H1 (cell line): ENCODE measurements around the gene KPRP. TPM values are rescaled to one million over a fixed set of nuclear protein-coding genes. Genes with fewer than 3 reads are reported as not detected.

ENCODE experiments used
- CTCF ChIA-PET: fragments of 300-600 bp; sonication (Branson Sonifier 250); formaldehyde crosslinking; loops from one replicate; lab custom pipeline; 2021; ENCODE audit not compliant: partially characterized antibody; lab: Charles Lee
- POLR2A ChIA-PET: fragments of 300-600 bp; sonication (Branson Sonifier 250); formaldehyde crosslinking; loops from one replicate; lab custom pipeline; 2021; ENCODE audit warnings: inconsistent platforms; ENCODE audit not compliant: partially characterized antibody; lab: Charles Lee
- DNase-seq, 2 experiments: peaks; one replicate each; pipeline versions ENCODE4 v3.0.0 to v3.0.0-alpha.2; 2010 to 2022; ENCODE audit warnings: low spot score in 2 of 2, low read depth in 1 of 2, mixed read lengths in 1 of 2
- FAIRE-seq: peaks from 2 replicates; lab custom pipeline; 2011; peaks lifted over from hg19 to GRCh38; lab: Jason Lieb, UNC
- H2AFZ ChIP-seq: 2 replicates; pipeline ENCODE4 v1.8.1; 2012; ENCODE audit warnings: low read length, inconsistent platforms
- H2AK5ac ChIP-seq: 2 replicates; pipeline ENCODE4 v1.6.1; 2013; ENCODE audit warnings: low read depth, low read length
- H2BK120ac ChIP-seq: replicated peaks from 2 replicates; pipeline ENCODE3; 2013; ENCODE audit warnings: low read depth, low read length, inconsistent platforms
- H2BK12ac ChIP-seq: 2 replicates; pipeline ENCODE4 v1.6.1; 2013; ENCODE audit warnings: low read depth, low read length
- H2BK15ac ChIP-seq: 2 replicates; pipeline ENCODE4 v1.6.1; 2013; ENCODE audit warnings: low read length
- H2BK20ac ChIP-seq: 2 replicates; pipeline ENCODE4 v1.6.1; 2013; ENCODE audit warnings: low read length
- H2BK5ac ChIP-seq: 2 replicates; pipeline ENCODE4 v1.6.1; 2013; ENCODE audit warnings: low read depth, low read length
- H3K14ac ChIP-seq: 2 replicates; pipeline ENCODE4 v1.6.1; 2013; ENCODE audit warnings: inconsistent platforms; ENCODE audit not compliant: insufficient read length
- H3K18ac ChIP-seq: 2 replicates; pipeline ENCODE4 v1.6.1; 2013; ENCODE audit warnings: low read length; ENCODE audit errors: extremely low read depth
- H3K23ac ChIP-seq: 2 replicates; pipeline ENCODE4 v1.6.1; 2013; ENCODE audit warnings: inconsistent platforms; ENCODE audit not compliant: insufficient read length
- H3K23me2 ChIP-seq: 2 replicates; pipeline ENCODE4 v1.6.1; 2013; ENCODE audit warnings: low read depth, low read length
- H3K27ac ChIP-seq: 2 replicates; pipeline ENCODE4 v1.6.1; 2011; ENCODE audit warnings: low read depth, low read length, inconsistent platforms
- H3K27me3 ChIP-seq, 4 experiments: replicated peaks in 1 of 4; 1 replicate in 1 of 4; 2 replicates in 3 of 4; pipeline versions ENCODE4 v1.6.1 to v1.8.1; 2011 to 2013; ENCODE audit warnings: low read length in 3 of 4, mild to moderate bottlenecking in 3 of 4, inconsistent platforms in 2 of 4, mixed read lengths in 2 of 4, moderate library complexity in 1 of 4; ENCODE audit not compliant: control insufficient read depth in 3 of 4, insufficient read depth in 3 of 4; ENCODE audit errors: extremely low read depth in 1 of 4
- H3K36me3 ChIP-seq, 4 experiments: 2 replicates each; pipeline versions ENCODE4 v1.6.1 to v1.8.1; 2011 to 2013; ENCODE audit warnings: mild to moderate bottlenecking in 4 of 4, low read length in 3 of 4, moderate library complexity in 2 of 4, control low read depth in 1 of 4, inconsistent platforms in 1 of 4; ENCODE audit not compliant: insufficient read depth in 4 of 4, control insufficient read depth in 2 of 4
- H3K4ac ChIP-seq: replicated peaks from 2 replicates; pipeline ENCODE3; 2013; ENCODE audit warnings: low read length, low read depth, mixed read lengths, inconsistent platforms; ENCODE audit not compliant: insufficient read length
- H3K4me1 ChIP-seq, 4 experiments: replicated peaks in 1 of 4; 1 replicate in 1 of 4; 2 replicates in 3 of 4; pipeline versions ENCODE4 v1.6.1 to v1.8.1; 2011 to 2013; ENCODE audit warnings: low read length in 3 of 4, inconsistent platforms in 2 of 4, mixed read lengths in 1 of 4; ENCODE audit not compliant: insufficient read depth in 4 of 4, control insufficient read depth in 3 of 4
- H3K4me2 ChIP-seq, 2 experiments: 2 replicates each; pipeline versions ENCODE4 v1.6.1 to v1.8.1; 2011 to 2013; ENCODE audit warnings: low read depth in 2 of 2, low read length in 2 of 2, control low read depth in 1 of 2, inconsistent platforms in 1 of 2, mild to moderate bottlenecking in 1 of 2; ENCODE audit not compliant: insufficient read depth in 1 of 2
- H3K4me3 ChIP-seq, 4 experiments: fragments of 200-600, 300-600 bp in 1 of 4; sonication (generic), shearing (Covaris generic), sonication (Bioruptor Twin) in 1 of 4; 2 replicates each; pipeline versions ENCODE4 v1.5.1 to v1.8.1; 2011 to 2016; ENCODE audit warnings: low read length in 4 of 4, low read depth in 3 of 4, control low read depth in 2 of 4, inconsistent platforms in 2 of 4, mild to moderate bottlenecking in 2 of 4, mixed read lengths in 1 of 4, moderate library complexity in 1 of 4; ENCODE audit not compliant: insufficient read depth in 2 of 4; ENCODE audit errors: extremely low read depth in 1 of 4
- H3K56ac ChIP-seq: replicated peaks from 2 replicates; pipeline ENCODE3; 2013; ENCODE audit warnings: low read depth, mild to moderate bottlenecking, mixed read lengths, low read length, inconsistent platforms; ENCODE audit not compliant: insufficient read length
- H3K79me1 ChIP-seq: 2 replicates; pipeline ENCODE4 v1.6.1; 2013; ENCODE audit warnings: low read depth, low read length, control low read depth
- H3K79me2 ChIP-seq, 2 experiments: 2 replicates each; pipeline versions ENCODE4 v1.6.1 to v1.8.1; 2012 to 2013; ENCODE audit warnings: low read length in 2 of 2, mild to moderate bottlenecking in 2 of 2, inconsistent platforms in 1 of 2; ENCODE audit not compliant: insufficient read depth in 2 of 2, control insufficient read depth in 1 of 2
- H3K9ac ChIP-seq, 4 experiments: replicated peaks in 1 of 4; 1 replicate in 1 of 4; 2 replicates in 3 of 4; pipeline versions ENCODE4 v1.6.1 to v1.8.1; 2011 to 2013; ENCODE audit warnings: low read depth in 3 of 4, low read length in 3 of 4, control low read depth in 2 of 4, mild to moderate bottlenecking in 2 of 4, moderate library complexity in 2 of 4, inconsistent platforms in 1 of 4; ENCODE audit errors: extremely low read depth in 1 of 4
- H3K9me3 ChIP-seq, 2 experiments: 2 replicates each; pipeline versions ENCODE4 v1.6.1 to v1.8.1; 2012 to 2013; ENCODE audit warnings: mild to moderate bottlenecking in 2 of 2, moderate library complexity in 2 of 2, control low read depth in 1 of 2, inconsistent platforms in 1 of 2, low read depth in 1 of 2, low read length in 1 of 2, mixed read lengths in 1 of 2; ENCODE audit not compliant: insufficient read depth in 2 of 2
- H4K20me1 ChIP-seq, 2 experiments: replicated peaks in 1 of 2; 2 replicates each; pipeline versions ENCODE3 to v1.8.1; 2011 to 2013; ENCODE audit warnings: inconsistent platforms in 2 of 2, low read length in 2 of 2, mild to moderate bottlenecking in 1 of 2; ENCODE audit not compliant: insufficient read depth in 2 of 2, control insufficient read depth in 1 of 2
- H4K5ac ChIP-seq: 2 replicates; pipeline ENCODE4 v1.6.1; 2013; ENCODE audit warnings: low read length, low read depth, mixed read lengths, inconsistent platforms; ENCODE audit not compliant: insufficient read length
- H4K8ac ChIP-seq: 2 replicates; pipeline ENCODE4 v1.8.0; 2013; ENCODE audit warnings: mild to moderate bottlenecking, moderate library complexity, low read length, inconsistent platforms; ENCODE audit not compliant: insufficient read depth; ENCODE audit errors: extremely low read depth
- H4K91ac ChIP-seq: replicated peaks from 2 replicates; pipeline ENCODE3; 2013; ENCODE audit warnings: low read length, mixed read lengths, inconsistent platforms; ENCODE audit not compliant: insufficient read length
- CHD1 ChIP-seq: IDR thresholded peaks from 2 replicates; pipeline ENCODE4 v1.6.1; 2012; ENCODE audit warnings: low read depth, low read length, improper control_type of control experiment
- CHD2 ChIP-seq: IDR thresholded peaks from 2 replicates; pipeline ENCODE4 v1.6.1; 2012; ENCODE audit warnings: low read length, improper control_type of control experiment
- EGR1 ChIP-seq: IDR thresholded peaks from 2 replicates; pipeline ENCODE4 v1.6.1; 2011; ENCODE audit warnings: low read depth, low read length, borderline replicate concordance
- EZH2 ChIP-seq: fragments of 200-600 bp; sonication (generic); IDR thresholded peaks from 2 replicates; pipeline ENCODE4 v1.7.1; 2012; ENCODE audit warnings: low read depth, mild to moderate bottlenecking, moderate library complexity, low read length, inconsistent platforms; ENCODE audit not compliant: severe bottlenecking
- JUN ChIP-seq: IDR thresholded peaks from 2 replicates; pipeline ENCODE4 v1.6.1; 2011; ENCODE audit warnings: low read depth, mild to moderate bottlenecking, improper control_type of control experiment, low read length
- KDM5A ChIP-seq: fragments of 200-600 bp; IDR thresholded peaks from 2 replicates; pipeline ENCODE4 v1.7.1; 2012; ENCODE audit warnings: mild to moderate bottlenecking, low read length, inconsistent platforms, mixed read lengths
- POLR2AphosphoS5 ChIP-seq: IDR thresholded peaks from 2 replicates; pipeline ENCODE4 v1.6.1; 2011; ENCODE audit warnings: low read depth, low read length
- RFX5 ChIP-seq: IDR thresholded peaks from 2 replicates; pipeline ENCODE4 v1.6.1; 2011; ENCODE audit warnings: low read depth, low read length, improper control_type of control experiment, borderline replicate concordance
- SIN3A ChIP-seq, 2 experiments: IDR thresholded peaks in 1 of 2; conservative IDR thresholded peaks in 1 of 2; 2 replicates each; pipeline ENCODE4 v1.6.1; 2011 to 2012; ENCODE audit warnings: low read length in 2 of 2, improper control_type of control experiment in 1 of 2, low read depth in 1 of 2, mild to moderate bottlenecking in 1 of 2
- SIRT6 ChIP-seq: IDR thresholded peaks from one replicate; pipeline ENCODE4 v1.7.1; 2012; ENCODE audit warnings: low read length, inconsistent platforms
- SUZ12 ChIP-seq: fragments of 200-600 bp; sonication (generic); IDR thresholded peaks from 2 replicates; pipeline ENCODE4 v1.6.1; 2012; ENCODE audit warnings: mild to moderate bottlenecking, inconsistent platforms, low read length, moderate library complexity, mixed read lengths
- TAF1 ChIP-seq: IDR thresholded peaks from 2 replicates; pipeline ENCODE4 v1.6.1; 2011; ENCODE audit warnings: mild to moderate bottlenecking, low read depth, low read length
- YY1 ChIP-seq: IDR thresholded peaks from 2 replicates; pipeline ENCODE4 v1.6.1; 2011; ENCODE audit warnings: low read depth, mild to moderate bottlenecking, low read length
- WGBS, 2 experiments: shearing (Covaris generic) in 1 of 2; methylation state at CpG; one replicate each; pipeline versions ENCODE4 v1.1.6 to v1.1.7; 2013 to 2015; ENCODE audit warnings: low lambda C conversion rate in 2 of 2, mixed read lengths in 2 of 2, inconsistent platforms in 1 of 2, low coverage in 1 of 2, missing lambda C conversion rate in 1 of 2; ENCODE audit not compliant: insufficient replicate concordance in 2 of 2, insufficient coverage in 1 of 2, insufficient read length in 1 of 2; ENCODE audit errors: extremely low coverage in 1 of 2, missing lambda C conversion rate in 1 of 2; 5-methylcytosine and 5-hydroxymethylcytosine counted together
- polyA plus RNA-seq, 7 experiments: library from polyadenylated mRNA; depleted of rRNA in 3 of 7; stranded (reverse) in 5 of 7; unstranded in 2 of 7; fragments of >200 nt in 5 of 7; fragments of 200-250 nt in 2 of 7; gene quantifications; 1 replicate in 5 of 7; 2 replicates in 1 of 7; 4 replicates in 1 of 7; pipeline versions ENCODE4 v1.2.1 to v1.2.3, GENCODE V29; 2011 to 2013; ENCODE audit warnings: missing spikeins in 2 of 7, mixed read lengths in 2 of 7
- total RNA-seq: library from RNA; stranded (reverse); fragmentation: NEBNext Ultra II Directional; extraction: Animal tissue kit (Norgen Biotek cat#: 25700); gene quantifications from 2 replicates; pipeline ENCODE4 v1.2.1, GENCODE V29; 2021
- TF ChIP-seq, protein P1 (sequence below): IDR thresholded peaks from 2 replicates; pipeline ENCODE4 v1.6.1; 2012; ENCODE audit warnings: inconsistent platforms
- TF ChIP-seq, protein P2 (sequence below): IDR thresholded peaks from 2 replicates; pipeline ENCODE4 v1.6.1; 2011; ENCODE audit warnings: low read length, improper control_type of control experiment

Gene KPRP
- total and polyA plus RNA-seq, 2 of the 8 experiments (the other 6 are each of a cell fraction or from before 2014, with no cell fraction given) = not detected

DNA sequence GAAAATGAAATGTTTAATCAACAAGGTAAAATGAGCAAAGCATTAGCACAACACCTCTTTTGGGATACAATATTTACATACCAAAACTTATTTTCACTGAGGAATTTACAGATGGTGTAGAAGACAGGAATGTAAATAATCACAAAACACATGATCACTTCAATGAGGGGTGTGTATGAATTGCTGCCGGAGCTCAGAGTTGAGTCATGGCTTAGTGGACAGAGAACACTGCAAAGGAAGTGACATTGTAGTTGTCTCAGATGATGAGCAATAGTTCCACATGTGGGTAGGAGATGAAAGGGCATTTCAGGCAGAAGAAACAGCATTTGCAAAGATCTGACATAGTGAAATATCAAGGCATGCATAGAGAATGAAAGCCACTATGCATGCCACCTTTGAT lies 5.6 kb upstream of the KPRP start:
- Histone ChIP-seq H3K36me3 (no peaks in the 10 kb centered on the region; a peak in 1 of 8 replicates), H3K27ac (no peak overlapping the region), H3K4me3 (no peak overlapping the region), H3K9me3 (peaks cover 62 to 77% of the 10 kb centered on the region in 2 experiments), H2BK12ac (no peak overlapping the region), H2AFZ (no peak overlapping the region), H4K91ac (no peak overlapping the region), H3K23me2 (no peaks in the 10 kb centered on the region), H2BK5ac (no peak overlapping the region), H4K5ac (no peak overlapping the region), H3K27me3 (no peaks in the 10 kb centered on the region), H4K8ac (no peak overlapping the region), H4K20me1 (no peaks in the 10 kb centered on the region), H3K14ac (no peak overlapping the region), H3K4me1 (no peaks in the 10 kb centered on the region), H3K4me2 (no peak overlapping the region), H3K4ac (no peak overlapping the region), H2BK20ac (no peak overlapping the region), H3K56ac (no peak overlapping the region), H3K9ac (no peak overlapping the region), H3K79me2 (no peaks in the 10 kb centered on the region), H2BK15ac (no peak overlapping the region), H2AK5ac (no peak overlapping the region), H3K18ac (no peak overlapping the region), H3K23ac (no peak overlapping the region), H3K79me1 (no peaks in the 10 kb centered on the region), H2BK120ac (no peak overlapping the region)
- ChIA-PET POLR2A (no interaction called here), CTCF (no interaction called here)
- FAIRE-seq = no peak
- DNase-seq = no peak
- WGBS, 2 experiments = 76% methylated on average over 1 of the region's 1 CpG; no CpG with 5 or more reads in 1 of the 2 experiments
- TF ChIP-seq TAF1 = no peak
- no peak for TF ChIP-seq CHD2
- no peak for TF ChIP-seq CHD1
- TF ChIP-seq, protein P1, sequence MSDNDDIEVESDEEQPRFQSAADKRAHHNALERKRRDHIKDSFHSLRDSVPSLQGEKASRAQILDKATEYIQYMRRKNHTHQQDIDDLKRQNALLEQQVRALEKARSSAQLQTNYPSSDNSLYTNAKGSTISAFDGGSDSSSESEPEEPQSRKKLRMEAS = no peak
- TF ChIP-seq SIRT6 = no peak
- no peak for TF ChIP-seq RFX5
- TF ChIP-seq SIN3A (conservative IDR thresholded peaks at IDR 0.05 in 1 of 2, IDR thresholded peaks at IDR 0.05 in 1 of 2; ENCODE audit: low read depth in 1 of 2, low read length in 2 of 2) = no peak
- no peak for TF ChIP-seq YY1
- no peak for TF ChIP-seq SUZ12
- no peak for TF ChIP-seq POLR2AphosphoS5
- TF ChIP-seq EGR1 = no peak
- no peak for TF ChIP-seq JUN
- TF ChIP-seq, protein P2, sequence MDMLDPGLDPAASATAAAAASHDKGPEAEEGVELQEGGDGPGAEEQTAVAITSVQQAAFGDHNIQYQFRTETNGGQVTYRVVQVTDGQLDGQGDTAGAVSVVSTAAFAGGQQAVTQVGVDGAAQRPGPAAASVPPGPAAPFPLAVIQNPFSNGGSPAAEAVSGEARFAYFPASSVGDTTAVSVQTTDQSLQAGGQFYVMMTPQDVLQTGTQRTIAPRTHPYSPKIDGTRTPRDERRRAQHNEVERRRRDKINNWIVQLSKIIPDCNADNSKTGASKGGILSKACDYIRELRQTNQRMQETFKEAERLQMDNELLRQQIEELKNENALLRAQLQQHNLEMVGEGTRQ = no peak
- no peak for TF ChIP-seq EZH2
- TF ChIP-seq KDM5A = no peak
